ENCODE data around the gene SLC38A1.

DNA sequence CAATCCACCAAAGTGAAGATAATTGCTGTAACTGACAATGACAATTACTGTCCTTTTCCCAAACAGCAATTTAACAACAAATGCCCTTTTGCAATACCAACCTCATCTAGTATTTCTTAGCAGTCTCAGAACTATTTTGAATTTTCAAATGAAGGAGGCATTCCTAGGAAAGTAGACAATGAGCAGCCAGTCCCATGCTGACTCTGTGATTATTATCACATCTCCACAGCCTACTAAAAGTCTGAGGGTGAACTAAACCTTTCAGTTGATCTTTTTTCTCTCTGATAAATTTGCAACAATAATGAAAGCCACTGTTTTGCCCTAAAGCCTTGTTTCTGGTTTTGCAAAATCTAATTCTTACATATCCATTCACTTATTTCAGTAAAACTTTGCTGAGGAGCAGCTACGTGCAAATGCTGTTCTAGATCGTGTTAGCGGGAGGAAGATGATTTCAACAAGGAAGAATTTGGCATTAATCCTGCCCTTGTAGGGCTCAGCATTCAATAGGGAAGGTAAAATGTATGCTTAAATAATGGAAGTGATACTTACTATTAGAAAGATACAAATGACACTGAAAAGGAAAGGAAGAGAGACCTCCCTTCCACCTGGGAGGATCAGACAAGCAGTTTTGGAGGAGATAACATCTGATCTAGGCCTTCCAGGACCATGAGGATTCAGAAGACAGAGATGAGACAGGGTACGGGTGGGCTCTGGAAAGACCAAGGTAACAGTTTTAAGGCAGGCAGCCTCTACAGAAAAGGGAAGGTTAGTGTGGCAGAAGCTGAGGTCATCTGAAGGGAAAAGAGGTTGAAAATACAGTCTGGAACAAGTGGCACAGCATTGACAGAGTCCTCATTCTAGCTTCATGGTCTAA, 47.4 kb downstream of the SLC38A1 start:
- TF ChIP-seq EZH2 (IDR thresholded peaks at IDR 0.05; ENCODE audit: borderline replicate concordance, low read depth, low read length, severe bottlenecking), result no peak
- TF ChIP-seq, protein P1, sequence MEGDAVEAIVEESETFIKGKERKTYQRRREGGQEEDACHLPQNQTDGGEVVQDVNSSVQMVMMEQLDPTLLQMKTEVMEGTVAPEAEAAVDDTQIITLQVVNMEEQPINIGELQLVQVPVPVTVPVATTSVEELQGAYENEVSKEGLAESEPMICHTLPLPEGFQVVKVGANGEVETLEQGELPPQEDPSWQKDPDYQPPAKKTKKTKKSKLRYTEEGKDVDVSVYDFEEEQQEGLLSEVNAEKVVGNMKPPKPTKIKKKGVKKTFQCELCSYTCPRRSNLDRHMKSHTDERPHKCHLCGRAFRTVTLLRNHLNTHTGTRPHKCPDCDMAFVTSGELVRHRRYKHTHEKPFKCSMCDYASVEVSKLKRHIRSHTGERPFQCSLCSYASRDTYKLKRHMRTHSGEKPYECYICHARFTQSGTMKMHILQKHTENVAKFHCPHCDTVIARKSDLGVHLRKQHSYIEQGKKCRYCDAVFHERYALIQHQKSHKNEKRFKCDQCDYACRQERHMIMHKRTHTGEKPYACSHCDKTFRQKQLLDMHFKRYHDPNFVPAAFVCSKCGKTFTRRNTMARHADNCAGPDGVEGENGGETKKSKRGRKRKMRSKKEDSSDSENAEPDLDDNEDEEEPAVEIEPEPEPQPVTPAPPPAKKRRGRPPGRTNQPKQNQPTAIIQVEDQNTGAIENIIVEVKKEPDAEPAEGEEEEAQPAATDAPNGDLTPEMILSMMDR (IDR thresholded peaks at IDR 0.05; ENCODE audit: borderline replicate concordance, extremely low read depth, low read length, poor library complexity, severe bottlenecking), result no peak
